HEK293 (cell line): Measurements from ENCODE around the gene SNTG2.

Experiments
- MZF1 ChIP-seq: fragments of 450-650 bp; formaldehyde crosslinking; IDR thresholded peaks from 2 replicates; pipeline ENCODE4 v1.5.1; 2017; ENCODE audit warnings: missing biosample characterization, missing genetic modification characterization, borderline replicate concordance
- TF ChIP-seq, protein P1 (sequence below): fragments of 450-650 bp; formaldehyde crosslinking; IDR thresholded peaks from 2 replicates; pipeline ENCODE4 v1.5.1; 2016; ENCODE audit warnings: missing biosample characterization, missing genetic modification characterization
- TF ChIP-seq, protein P2 (sequence below): fragments of 450-650 bp; formaldehyde crosslinking; IDR thresholded peaks from 2 replicates; pipeline ENCODE4 v1.5.1; 2016; ENCODE audit warnings: missing biosample characterization, missing genetic modification characterization

DNA sequence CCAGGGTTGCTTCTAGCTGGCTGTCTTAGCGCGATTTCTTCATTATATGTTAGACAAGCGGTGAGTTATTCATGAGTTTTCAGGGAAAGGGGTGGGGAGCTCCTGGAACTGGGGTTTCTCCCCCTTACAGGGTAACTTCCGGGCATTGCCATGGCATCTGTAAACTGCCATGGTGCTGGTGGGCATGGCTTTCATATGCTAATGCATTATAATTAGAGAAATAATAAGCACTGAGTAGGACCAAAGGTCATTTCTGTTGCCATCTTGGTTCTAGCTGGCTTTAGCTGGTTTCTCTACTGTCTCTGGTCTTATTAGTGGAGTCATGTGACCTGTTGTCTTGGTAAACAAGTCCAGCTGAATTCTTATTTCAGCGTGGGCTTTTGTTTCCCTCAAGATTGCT is 5.5 kb upstream of the SNTG2 start:
- TF ChIP-seq, protein P1, sequence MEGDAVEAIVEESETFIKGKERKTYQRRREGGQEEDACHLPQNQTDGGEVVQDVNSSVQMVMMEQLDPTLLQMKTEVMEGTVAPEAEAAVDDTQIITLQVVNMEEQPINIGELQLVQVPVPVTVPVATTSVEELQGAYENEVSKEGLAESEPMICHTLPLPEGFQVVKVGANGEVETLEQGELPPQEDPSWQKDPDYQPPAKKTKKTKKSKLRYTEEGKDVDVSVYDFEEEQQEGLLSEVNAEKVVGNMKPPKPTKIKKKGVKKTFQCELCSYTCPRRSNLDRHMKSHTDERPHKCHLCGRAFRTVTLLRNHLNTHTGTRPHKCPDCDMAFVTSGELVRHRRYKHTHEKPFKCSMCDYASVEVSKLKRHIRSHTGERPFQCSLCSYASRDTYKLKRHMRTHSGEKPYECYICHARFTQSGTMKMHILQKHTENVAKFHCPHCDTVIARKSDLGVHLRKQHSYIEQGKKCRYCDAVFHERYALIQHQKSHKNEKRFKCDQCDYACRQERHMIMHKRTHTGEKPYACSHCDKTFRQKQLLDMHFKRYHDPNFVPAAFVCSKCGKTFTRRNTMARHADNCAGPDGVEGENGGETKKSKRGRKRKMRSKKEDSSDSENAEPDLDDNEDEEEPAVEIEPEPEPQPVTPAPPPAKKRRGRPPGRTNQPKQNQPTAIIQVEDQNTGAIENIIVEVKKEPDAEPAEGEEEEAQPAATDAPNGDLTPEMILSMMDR (tag by site-specific recombination), result no peak
- TF ChIP-seq, protein P2, sequence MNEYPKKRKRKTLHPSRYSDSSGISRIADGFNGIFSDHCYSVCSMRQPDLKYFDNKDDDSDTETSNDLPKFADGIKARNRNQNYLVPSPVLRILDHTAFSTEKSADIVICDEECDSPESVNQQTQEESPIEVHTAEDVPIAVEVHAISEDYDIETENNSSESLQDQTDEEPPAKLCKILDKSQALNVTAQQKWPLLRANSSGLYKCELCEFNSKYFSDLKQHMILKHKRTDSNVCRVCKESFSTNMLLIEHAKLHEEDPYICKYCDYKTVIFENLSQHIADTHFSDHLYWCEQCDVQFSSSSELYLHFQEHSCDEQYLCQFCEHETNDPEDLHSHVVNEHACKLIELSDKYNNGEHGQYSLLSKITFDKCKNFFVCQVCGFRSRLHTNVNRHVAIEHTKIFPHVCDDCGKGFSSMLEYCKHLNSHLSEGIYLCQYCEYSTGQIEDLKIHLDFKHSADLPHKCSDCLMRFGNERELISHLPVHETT, result no peak
- TF ChIP-seq MZF1 (tag by site-specific recombination), result no peak
